ENCODE data around the gene PPP1R9B.

Gene PPP1R9B, protein sequence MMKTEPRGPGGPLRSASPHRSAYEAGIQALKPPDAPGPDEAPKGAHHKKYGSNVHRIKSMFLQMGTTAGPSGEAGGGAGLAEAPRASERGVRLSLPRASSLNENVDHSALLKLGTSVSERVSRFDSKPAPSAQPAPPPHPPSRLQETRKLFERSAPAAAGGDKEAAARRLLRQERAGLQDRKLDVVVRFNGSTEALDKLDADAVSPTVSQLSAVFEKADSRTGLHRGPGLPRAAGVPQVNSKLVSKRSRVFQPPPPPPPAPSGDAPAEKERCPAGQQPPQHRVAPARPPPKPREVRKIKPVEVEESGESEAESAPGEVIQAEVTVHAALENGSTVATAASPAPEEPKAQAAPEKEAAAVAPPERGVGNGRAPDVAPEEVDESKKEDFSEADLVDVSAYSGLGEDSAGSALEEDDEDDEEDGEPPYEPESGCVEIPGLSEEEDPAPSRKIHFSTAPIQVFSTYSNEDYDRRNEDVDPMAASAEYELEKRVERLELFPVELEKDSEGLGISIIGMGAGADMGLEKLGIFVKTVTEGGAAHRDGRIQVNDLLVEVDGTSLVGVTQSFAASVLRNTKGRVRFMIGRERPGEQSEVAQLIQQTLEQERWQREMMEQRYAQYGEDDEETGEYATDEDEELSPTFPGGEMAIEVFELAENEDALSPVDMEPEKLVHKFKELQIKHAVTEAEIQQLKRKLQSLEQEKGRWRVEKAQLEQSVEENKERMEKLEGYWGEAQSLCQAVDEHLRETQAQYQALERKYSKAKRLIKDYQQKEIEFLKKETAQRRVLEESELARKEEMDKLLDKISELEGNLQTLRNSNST

DNA sequence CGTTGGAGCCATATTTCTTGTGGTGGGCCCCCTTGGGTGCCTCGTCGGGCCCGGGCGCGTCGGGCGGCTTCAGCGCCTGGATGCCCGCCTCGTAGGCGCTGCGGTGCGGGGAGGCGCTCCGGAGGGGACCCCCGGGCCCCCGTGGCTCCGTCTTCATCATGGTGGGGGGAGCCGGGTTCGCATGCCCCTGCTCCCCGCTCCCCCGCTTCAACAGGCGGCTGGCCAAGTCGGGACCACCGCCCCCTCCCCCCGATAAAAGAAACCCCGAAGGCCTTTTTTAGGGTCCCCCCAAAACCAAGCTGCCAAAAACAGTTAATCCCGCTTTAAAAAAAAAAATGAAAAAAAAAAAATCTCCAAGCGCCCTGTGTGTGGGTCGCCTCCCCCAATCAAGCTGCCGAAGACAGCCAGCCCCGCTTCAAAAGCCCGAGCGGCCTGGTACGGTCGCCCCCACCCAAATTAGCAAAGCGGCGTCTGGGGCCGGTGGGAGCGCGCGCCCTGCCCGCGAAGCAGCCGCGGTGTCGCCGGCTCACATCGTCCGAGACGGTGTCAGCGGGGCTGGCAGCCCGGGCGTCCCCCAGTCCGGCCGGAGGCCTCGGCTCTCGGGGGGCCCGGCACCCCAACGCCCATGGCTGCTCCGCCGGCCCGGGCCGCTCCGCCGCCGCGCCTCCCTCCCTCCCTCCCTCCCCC is at the start of gene PPP1R9B:
TSS of gene PPP1R9B (minus strand) at position 324 of the 687 bp plus-strand sequence. CDS start at position 160, 164 bp downstream.
- no peak for DNase-seq

DNA sequence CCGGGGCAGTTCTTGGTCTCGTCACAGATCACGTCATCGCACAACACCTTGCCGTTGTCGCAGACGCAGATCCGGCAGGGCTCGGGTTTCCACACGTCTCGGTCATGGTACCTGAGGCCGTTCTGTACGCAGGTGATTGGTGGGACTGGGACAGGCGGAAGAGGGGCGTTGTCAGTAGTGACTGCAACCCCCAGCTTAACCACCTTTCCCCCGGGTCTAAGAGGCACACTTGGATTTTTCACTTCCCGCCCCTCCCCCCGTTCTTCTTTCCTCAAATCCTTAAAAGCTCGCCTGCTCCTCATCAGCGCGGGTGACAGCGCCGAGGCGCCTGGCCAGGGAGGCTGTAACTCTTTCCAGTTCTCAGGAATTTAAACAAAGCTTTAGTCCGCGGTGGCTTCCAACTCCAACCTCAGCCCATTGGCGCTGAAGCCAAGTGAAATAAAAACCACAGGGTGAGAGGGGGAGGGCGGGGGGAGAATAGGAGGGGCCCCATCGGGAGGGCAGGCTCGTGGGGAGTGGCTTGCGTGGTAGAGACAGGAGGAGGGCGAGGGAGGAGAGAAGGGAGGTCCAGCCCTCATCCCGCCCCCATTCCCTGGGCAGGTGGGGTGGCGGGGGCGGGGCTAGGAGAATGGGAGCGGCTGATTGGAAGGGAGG is 49.5 kb upstream of the PPP1R9B start:
- peak; percentile 85 for DNase-seq

DNA sequence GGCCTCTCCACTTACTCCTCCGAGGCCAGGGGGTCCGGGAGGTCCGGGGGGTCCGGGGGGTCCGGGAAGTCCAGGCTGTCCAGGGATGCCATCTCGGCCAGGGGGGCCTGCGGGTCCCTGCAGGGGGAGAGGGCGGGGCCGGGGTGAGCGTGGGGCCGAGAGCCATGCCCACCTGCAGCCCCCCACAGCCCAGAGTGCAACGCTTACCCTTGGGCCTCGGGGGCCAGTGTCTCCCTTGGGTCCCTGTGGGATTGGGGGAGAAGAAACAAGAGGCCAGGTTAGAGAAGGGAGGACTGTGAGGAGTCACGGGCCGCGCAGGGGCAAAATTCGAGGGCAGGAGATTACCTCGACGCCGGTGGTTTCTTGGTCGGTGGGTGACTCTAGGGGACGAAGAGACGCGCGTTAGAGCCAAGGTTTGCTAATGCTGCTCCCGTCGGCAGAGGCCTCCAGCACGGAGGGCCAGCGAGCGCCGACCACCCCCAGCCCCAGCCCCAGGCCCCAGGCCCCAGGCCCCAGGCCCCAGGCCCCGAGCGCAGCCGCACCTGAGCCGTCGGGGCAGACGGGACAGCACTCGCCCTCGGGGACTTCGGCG is 48.8 kb upstream of the PPP1R9B start:
- no peak for DNase-seq

DNA sequence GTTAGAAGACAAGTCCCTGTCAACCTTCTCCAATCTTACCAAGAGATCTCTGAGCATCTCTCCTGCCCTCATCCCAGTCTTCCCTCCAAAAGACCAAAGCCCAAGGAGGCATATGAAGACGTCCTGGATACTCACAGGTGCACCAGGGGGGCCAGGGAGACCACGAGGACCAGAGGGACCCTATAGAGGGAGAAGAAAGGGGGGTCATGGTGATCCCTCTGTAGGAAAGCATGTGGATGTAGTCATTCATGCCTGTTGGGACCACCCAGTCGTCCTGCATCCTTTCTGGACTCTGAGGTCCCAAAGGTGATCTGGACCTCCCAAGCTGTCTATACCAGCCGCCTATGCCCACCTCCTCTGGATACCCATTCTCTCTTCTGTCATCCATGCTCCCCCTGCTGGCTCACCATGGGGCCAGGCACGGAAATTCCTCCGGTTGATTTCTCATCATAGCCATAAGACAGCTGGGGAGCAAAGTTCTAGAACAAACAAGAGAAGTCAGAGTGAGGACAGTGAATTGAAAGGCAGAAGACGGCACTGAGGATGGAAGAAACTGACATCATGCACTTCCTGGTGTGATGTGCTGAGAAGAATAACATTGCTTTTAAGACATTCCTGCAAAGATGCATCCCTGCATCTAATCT is 47.7 kb upstream of the PPP1R9B start:
- peak; percentile 79 for DNase-seq

DNA sequence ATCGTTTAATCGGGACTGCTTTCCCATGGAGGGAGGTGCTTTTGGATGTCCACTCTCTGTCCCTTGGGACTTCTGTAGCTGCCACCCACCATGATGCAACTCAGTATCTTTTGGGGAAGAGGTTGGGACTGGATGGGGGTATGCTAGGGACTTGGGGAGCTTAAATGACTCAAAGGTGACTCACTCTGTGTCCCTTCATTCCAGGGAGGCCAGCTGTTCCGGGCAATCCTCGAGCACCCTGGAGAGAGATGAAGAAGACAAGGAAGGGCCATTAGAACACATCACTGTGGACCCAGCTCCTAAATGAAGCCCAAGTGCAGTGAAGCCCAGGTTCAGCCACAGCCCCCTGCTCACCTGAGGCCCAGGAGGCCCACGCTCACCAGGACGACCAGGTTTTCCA is 46.3 kb upstream of the PPP1R9B start:
- DNase-seq = no peak

DNA sequence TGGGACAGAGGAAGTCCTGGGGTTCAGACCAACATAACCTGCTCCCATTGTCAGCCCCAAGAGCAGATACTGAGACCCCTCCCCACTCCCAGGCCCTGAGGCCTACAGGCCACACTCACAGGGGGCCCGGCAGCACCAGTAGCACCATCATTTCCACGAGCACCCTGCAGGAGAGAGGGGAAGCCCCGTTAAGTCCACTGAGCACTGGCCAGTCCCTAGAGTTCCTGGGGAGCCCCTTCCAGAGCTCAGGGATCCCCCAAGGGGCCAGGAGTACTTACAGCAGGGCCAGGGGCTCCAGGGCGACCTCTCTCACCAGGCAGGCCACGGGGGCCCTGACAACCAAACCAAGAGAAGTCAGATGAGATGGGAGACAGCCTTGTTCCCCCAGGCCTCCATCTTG is 45.6 kb upstream of the PPP1R9B start:
- DNase-seq = no peak

DNA sequence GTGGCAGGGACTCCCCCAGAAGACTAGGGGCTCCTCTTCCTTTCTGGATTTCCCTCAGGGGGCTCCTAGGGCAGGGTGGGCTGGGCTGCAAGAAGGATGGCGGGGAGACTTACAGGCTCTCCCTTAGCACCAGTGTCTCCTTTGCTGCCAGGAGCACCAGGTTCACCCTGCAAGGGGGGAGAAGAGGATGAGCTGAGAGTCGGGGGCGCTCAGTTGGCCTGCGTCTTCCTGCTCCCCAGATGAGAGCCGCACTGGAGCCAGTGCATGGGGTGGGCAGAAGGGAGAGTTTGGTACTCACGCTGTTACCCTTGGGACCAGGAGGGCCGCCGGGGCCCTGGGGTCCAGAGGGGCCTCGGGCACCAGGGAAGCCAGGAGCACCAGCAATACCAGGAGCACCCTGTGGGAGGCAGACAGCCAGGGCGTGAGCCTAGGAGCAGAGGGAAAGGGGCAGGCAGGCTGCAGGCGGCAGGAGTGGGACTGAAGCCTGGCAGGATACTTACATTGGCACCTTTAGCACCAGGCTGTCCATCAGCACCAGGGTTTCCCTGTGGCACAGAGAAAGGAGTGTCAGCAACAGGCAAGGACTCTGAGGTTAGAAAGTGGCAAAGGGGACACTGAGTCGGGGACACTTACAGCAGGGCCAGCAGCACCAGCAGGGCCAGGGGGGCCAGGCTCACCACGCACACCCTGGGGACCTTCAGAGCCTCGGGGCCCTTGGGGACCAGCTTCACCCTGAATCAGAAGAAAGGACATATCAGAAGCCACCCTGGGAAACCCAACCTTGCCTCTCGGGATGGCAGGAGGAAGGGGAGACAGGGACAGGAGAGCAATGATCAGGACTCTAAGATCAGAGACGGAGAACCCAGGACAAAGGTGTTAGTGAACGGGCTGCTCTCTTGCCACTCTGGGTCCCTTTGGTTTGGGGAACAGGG is 44.7 kb upstream of the PPP1R9B start:
- DNase-seq = no peak

DNA sequence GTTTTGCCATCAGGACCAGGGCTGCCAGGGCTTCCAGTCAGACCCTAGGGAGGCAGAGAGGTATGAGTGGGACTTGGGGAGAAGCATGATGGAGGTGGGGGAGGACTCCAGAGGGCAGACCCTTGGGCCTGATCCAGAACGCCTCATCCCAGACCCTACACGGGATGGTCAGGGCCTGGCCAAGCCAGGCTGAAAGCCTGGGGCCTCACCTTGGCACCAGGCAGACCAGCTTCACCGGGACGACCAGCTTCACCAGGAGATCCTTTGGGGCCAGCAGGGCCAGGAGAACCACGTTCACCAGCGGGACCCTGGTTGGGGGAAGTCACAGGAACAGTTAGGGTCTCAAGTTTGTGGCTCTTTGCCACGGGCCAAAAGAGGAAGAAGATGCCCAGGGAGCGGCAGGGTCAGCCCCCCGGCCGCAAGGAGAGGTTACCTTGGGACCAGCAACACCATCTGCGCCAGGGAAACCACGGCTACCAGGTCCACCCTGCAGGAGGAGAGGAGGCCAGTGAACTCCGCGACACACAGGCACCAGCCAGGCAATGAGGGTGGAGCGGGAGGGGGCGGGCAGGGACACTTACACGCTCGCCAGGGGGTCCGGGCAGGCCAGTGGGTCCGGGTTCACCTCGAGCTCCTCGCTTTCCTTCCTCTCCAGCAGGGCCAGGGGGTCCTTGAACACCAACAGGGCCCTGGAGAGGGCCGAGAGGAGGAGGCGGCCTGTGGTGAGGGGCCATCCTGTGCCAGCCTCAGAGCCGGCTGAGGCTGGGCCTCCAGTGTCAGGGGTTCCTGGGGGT is 43.9 kb upstream of the PPP1R9B start:
- DNase-seq = no peak

DNA sequence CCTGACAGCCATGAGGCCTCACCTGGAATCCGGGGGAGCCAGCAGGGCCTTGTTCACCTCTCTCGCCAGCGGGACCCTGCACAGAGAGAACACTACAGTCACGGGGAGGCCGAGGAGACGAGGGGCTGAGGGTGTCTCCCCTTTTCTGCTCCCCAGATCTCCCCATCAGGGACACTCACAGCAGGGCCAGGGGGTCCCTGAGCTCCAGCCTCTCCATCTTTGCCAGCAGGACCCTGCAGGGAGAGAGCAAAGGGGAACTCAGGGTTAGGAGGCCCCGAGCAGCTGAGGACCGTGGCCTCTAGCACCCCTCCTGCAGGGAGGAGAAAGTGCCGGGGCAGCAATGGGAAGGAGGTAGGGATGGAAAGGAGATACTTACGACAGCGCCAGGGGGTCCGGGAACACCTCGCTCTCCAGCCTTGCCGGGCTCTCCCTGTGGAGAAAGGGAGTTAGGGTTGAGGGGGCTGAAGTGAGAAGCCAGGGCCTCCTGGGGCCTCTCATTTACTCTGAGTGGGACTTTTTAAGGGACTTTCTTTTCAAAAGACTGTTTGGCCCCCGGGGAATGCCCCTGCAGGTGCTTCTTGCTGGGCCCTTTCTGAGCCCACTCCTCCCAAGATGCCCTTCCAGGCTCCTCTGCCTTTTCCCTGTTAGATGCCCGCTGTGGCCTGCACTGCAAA is 42.3 kb upstream of the PPP1R9B start:
- DNase-seq = no peak

DNA sequence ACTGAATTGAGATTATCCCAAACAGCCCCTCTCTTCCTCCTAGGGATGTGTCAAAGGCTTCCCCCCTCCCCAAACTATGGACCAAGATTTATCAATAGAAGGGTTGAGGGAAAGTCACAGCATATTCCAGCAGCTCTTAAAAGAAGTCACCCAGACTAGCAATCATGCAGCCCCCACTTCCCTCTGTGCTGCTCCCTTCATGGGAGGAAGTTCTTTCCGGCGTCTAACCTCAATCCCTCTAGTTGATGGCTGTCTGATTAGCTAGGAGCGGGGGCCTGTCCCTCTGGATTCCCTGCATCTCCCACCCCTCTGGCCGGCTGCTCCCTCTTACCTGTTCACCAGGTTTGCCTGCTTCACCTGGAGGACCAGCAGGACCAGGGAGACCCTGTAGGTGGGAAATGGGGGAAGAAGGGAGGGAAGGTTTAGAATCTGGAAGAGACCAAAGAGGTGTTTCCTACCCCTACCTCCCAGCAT is 41.7 kb upstream of the PPP1R9B start:
- no peak for DNase-seq

DNA sequence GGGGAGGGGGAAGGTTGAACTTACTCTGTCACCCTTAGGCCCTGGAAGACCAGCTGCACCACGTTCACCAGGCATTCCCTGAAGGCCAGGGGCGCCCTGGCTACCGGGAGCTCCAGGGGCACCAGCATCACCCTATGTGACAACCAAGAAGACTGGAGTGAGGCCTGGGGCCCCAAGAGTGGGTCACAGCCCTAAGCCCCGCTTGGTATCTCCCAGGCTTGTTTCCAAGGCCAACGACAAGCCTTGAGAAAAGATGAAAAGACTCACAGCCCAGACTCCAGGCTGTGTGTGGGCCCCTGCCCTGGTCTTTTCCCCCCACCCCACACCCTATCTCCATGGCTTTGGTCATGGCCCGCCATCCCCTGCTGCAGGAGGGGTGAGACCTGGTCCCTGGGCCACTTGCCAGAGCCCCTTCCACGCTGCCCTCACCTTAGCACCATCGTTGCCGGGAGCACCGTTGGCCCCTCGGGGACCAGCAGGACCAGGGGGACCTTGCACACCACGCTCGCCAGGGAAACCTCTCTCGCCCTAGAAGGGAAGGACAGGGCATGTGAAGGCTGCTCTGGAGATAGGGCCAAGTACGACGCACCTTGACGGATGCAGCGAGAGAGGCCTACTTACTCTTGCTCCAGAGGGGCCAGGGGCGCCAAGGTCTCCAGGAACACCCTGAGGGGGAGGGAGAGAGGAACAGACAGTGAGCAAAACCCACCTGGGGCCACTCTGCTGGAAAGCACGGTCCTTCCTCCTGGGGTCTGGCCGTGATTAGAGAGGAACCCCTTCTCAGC is 41.1 kb upstream of the PPP1R9B start:
- no peak for DNase-seq

DNA sequence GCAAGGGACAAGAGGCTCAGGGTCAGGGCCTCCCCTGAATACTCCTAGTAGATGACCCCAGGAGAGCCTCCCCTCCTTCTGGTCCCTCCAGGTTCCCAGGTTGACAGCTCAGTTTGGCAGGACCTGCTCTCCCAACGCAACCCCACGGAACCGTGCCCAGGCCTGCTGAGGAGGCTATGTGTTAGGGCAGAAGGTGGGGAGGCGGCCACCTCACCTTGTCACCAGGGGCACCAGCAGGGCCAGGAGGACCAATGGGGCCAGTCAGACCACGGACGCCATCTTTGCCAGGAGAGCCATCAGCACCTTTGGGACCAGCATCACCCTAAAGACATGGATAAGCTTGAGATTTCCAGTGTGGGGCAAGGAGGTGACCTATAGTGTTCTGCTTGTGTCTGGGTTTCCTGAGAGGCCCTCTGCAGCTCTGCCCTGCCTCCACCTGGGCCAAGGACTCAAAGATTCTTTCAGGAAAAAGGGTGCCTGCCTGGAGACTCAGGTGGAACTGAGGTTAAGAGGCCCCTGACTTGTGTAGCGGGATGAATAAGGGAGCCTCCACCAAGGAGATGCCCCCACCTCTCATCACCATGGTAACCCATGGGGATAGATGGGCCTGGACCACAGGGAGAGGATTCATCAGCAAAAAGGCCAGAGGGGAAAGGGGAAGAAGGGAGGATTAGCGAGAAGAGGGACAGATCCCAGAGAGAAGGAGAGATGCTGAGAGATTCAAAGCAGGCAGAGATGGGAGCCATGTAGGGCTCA is 40.3 kb upstream of the PPP1R9B start:
- DNase-seq = no peak

DNA sequence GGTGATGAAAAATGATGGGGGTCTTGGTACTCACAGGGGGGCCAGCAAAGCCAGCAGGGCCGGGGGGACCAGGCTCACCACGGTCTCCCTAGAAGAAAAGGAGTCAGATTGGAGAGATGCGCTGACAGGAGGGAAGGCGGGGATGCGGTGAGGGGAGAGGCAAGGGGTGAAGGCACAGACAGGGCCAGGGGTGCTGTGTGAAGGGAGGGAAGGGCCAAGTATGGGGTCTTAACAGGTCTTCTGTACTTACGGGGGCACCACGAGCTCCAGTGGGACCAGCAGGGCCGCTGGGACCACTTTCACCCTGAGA is 39.8 kb upstream of the PPP1R9B start:
- DNase-seq = no peak

DNA sequence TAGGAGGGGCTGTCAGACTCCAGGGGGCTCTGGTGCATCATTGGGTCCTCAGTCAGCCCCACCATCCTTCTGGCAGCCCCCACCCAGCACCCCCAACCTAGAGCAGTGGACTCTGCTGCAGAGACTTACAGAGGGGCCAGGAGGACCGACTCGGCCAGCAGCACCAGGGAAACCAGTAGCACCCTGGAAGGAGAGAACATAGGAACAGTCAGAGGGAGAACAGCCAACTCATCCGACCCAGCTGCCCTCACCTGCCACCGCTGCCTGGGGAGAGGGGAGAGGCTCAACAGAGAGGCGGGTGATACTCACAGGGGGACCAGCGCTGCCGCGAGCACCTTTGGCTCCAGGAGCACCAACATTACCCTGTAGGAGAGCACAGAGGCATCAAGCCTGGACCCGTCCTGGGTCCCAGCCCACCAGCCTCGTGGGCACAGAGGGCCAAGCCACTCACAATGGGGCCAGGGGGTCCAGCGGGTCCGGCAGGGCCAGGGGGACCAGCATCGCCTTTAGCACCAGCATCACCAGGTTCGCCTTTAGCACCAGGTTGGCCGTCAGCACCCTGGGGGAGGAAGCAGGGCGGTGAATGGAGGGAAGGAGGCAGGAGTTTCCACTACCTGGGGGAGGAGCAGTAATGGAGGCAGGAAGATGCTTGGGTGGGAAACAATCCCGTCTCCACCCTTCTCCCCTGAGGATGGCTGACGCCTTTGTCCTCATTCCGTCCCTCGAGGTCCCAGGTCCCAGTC is 39.2 kb upstream of the PPP1R9B start:
- DNase-seq = no peak

DNA sequence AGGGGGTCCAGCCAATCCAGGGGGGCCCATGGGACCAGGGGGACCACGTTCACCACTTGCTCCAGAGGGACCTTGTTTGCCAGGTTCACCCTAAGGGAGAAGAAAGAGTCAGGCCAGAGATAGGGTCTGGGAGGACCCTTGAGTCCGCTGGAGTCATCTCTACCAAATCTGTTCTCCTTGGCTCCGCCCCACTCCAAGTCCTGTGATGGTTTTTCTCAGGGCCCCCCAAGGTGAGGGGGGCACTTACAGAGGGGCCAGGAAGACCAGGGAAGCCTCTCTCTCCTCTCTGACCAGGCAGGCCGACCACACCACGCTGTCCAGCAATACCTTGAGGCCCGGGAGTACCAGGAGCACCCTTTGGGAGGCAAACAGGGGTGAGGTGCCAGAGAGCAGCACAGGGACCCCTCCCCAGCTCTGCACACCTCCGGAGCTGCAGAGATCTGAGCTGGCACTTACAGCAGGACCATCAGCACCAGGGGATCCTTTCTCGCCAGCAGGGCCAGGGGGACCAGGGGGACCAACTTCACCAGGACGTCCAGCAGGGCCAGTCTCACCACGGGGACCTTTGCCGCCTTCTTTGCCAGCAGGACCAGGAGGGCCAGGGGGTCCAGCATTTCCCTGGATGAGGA is 38.6 kb upstream of the PPP1R9B start:
- DNase-seq = no peak

DNA sequence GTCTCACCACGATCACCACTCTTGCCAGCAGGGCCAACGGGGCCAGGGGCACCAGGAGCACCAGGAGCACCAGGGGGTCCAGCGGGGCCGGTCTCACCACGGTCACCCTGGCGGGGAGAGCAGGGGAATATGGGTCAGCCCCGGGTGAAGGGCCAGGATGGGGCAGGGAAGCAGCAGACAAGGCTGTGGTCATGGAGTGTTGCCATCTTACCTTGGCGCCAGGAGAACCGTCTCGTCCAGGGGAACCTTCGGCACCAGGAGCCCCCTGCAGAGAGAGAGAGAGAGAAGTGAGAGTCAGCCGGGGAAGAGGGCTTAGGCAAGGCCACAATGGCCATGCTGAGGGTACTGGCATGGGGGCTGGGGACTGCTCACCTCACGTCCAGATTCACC is 38.0 kb upstream of the PPP1R9B start:
- no peak for DNase-seq

All from RPMI8226 (cell line).